Adrenal gland (tissue), 12 donors: ENCODE measurements around the gene DOCK8. TPM values are rescaled to one million over a fixed set of nuclear protein-coding genes. Genes with fewer than 3 reads are reported as not detected.

Experiments
- DNase-seq, 7 donors: peaks; one replicate each; pipeline ENCODE4 v3.0.0-alpha.2; 2019 to 2020
- H3K27ac ChIP-seq, 5 donors: fragments of 200-600 bp; sonication (generic) in 4 of 5; 1 replicate in 3 of 5; 2 replicates in 2 of 5; pipeline versions ENCODE4 v1.5.1 to v1.8.0; 2016 to 2020; ENCODE audit warnings: mild to moderate bottlenecking in 1 of 5
- H3K27me3 ChIP-seq: fragments of 200-600 bp; 2 replicates; pipeline ENCODE4 v1.8.0; 2021
- H3K36me3 ChIP-seq, 2 donors: fragments of 200-600 bp; replicated peaks in 1 of 2; 1 replicate in 1 of 2; 2 replicates in 1 of 2; pipeline versions ENCODE4 v1.5.1 to v1.8.0; 2018 to 2022
- H3K4me1 ChIP-seq, 2 donors: fragments of 200-600 bp; replicated peaks in 1 of 2; 1 replicate in 1 of 2; 2 replicates in 1 of 2; pipeline versions ENCODE4 v1.5.1 to v1.8.0; 2018 to 2021
- H3K4me3 ChIP-seq, 4 donors: fragments of 200-600 bp; sonication (generic) in 3 of 4; one replicate each; pipeline ENCODE4 v1.5.1; 2016 to 2018
- H3K9me3 ChIP-seq, 3 donors: fragments of 200-600 bp; sonication (generic) in 1 of 3; replicated peaks in 1 of 3; 1 replicate in 2 of 3; 2 replicates in 1 of 3; pipeline versions ENCODE4 v1.5.1 to v1.8.0; 2016 to 2021
- CTCF ChIP-seq, 6 experiments: fragments of 450-650 bp in 4 of 6; fragments of 200-600 bp in 2 of 6; sonication (generic) in 1 of 6; IDR thresholded peaks; 1 replicate in 5 of 6; 2 replicates in 1 of 6; pipeline versions ENCODE4 v1.5.1 to v1.8.0; 2016 to 2021; ENCODE audit warnings: antibody characterized with exemption in 6 of 6, mild to moderate bottlenecking in 2 of 6, moderate library complexity in 1 of 6
- POLR2A ChIP-seq, 2 donors: fragments of 450-650 bp; IDR thresholded peaks; one replicate each; pipeline ENCODE4 v1.6.1; 2017; ENCODE audit warnings: antibody characterized with exemption in 2 of 2, mild to moderate bottlenecking in 2 of 2, moderate library complexity in 1 of 2
- WGBS, 4 donors: extraction: QIAGEN DNeasy Blood & Tissue Kit in 2 of 4; methylation state at CpG; one replicate each; pipeline versions ENCODE4 v1.1.5 to v1.1.7; 2013 to 2017; 5-methylcytosine and 5-hydroxymethylcytosine counted together
- intact Hi-C, 2 donors: fragments of 100-400 bp; cut with DNase I; formaldehyde crosslinking; loops; one replicate each; pipeline versions ENCODE4 v1.14.1 to v1.15.0; 2022 to 2023
- polyA plus RNA-seq, 3 donors: library from polyadenylated mRNA; stranded (reverse); fragments of 200-250 nt in 2 of 3; fragments of 350-450 nt in 1 of 3; fragmentation: Illumina TruSeq in 1 of 3; extraction: RNeasy Lipid Tissue Mini Kit (QIAGEN cat#74804) in 1 of 3; gene quantifications; one replicate each; pipeline ENCODE4 v1.2.3, GENCODE V29; 2013 to 2014
- total RNA-seq, 9 donors: library from RNA; depleted of rRNA in 4 of 9; stranded (reverse); fragments of >200 nt in 4 of 9; fragments of 120-200 nt in 1 of 9; fragmentation: NEBNext Ultra II Directional in 1 of 9; extraction: Animal tissue kit (Norgen Biotek cat#: 25700) in 1 of 9; gene quantifications; one replicate each; pipeline versions ENCODE4 v1.1.0 to v1.2.4, GENCODE V29; 2013 to 2023
- donor health status: healthy with polysubstance abuse.
- donor health status: Bipolar disorder and iron deficiency.
- donor health status: DM: yes; HTN: yes; CAD: no.
- donor health status: DM: no; HTN: no; CAD: no.
- donor health status: DM: no; HTN: no; CAD: no.
- donor health status: DM: yes; HTN: yes; CAD: no.

The DOCK8 gene
- total and polyA plus RNA-seq, 12 donors: 8.3 to 134 (median 40.5) TPM

GRCh38 chr9:463455-464171 lies 248.9 kb downstream of the DOCK8 start:
- intact Hi-C loops: no loop called here
- Histone ChIP-seq H3K27me3 (no peaks in the 10 kb centered on the region), H3K27ac (peak overlapping the region in 1 of 5 donors; percentile 33), H3K36me3 (no peaks in the 10 kb centered on the region), H3K4me3 (no peak overlapping the region), H3K4me1 (peaks cover 0 to 5% of the 10 kb centered on the region in 2 donors), H3K9me3 (no peaks in the 10 kb centered on the region)
- WGBS, 4 donors: 79 to 82% (median 82%) methylated on average over 8 of the region's 8 CpGs
- TF ChIP-seq CTCF (IDR thresholded peaks at IDR 0.05) (no peak), POLR2A (IDR thresholded peaks at IDR 0.05) (no peak)
- no peak for DNase-seq

- no peak overlapping the region for H3K27ac ChIP-seq
- H3K36me3 ChIP-seq: no peaks in the 10 kb centered on the region
- no peak overlapping the region for H3K4me3 ChIP-seq
- DNase-seq: no peak
- TF ChIP-seq CTCF (IDR thresholded peaks at IDR 0.05) (no peak), POLR2A (IDR thresholded peaks at IDR 0.05) (no peak)
- H3K4me1 ChIP-seq: peaks cover 5 to 21% of the 10 kb centered on the region in 2 donors
- no peaks in the 10 kb centered on the region for H3K27me3 ChIP-seq
- H3K9me3 ChIP-seq: no peaks in the 10 kb centered on the region
- WGBS, 4 donors: 78 to 88% (median 81%) methylated on average over 1 of the region's 1 CpG
- intact Hi-C loops: no loop called here
These were observed 252.1 kb downstream of the DOCK8 start for GRCh38 chr9:466747-467146.

- Histone ChIP-seq H3K4me3 (peak overlapping the region in 1 of 4 donors; percentile 79), H3K27me3 (no peaks in the 10 kb centered on the region), H3K4me1 (peaks cover 5 to 21% of the 10 kb centered on the region in 2 donors), H3K27ac (peak overlapping the region in 2 of 5 donors; percentile 39 to 85), H3K36me3 (no peaks in the 10 kb centered on the region), H3K9me3 (no peaks in the 10 kb centered on the region)
- peak in 1 of 7 donors; percentile 9 for DNase-seq
- TF ChIP-seq POLR2A (IDR thresholded peaks at IDR 0.05): no peak
- intact Hi-C loops: no loop called here
- WGBS, 4 donors: 16 to 32% (median 18%) methylated on average over 8 of the region's 8 CpGs
These were observed 254.2 kb downstream of the DOCK8 start for GRCh38 chr9:468766-469426.

- Histone ChIP-seq H3K27ac (peak overlapping the region in 4 of 5 donors; percentile 45 to 85 (median 50)), H3K9me3 (no peaks in the 10 kb centered on the region), H3K4me1 (peaks cover 5 to 21% of the 10 kb centered on the region in 2 donors), H3K36me3 (no peaks in the 10 kb centered on the region), H3K27me3 (no peaks in the 10 kb centered on the region), H3K4me3 (peak overlapping the region in 3 of 4 donors; percentile 14 to 79 (median 67))
- DNase-seq: peak; percentile 82 to 92 (median 85)
- 3% methylated on average over 24 to 49 of the region's 49 CpGs for WGBS, 4 donors
- TF ChIP-seq CTCF (IDR thresholded peaks at IDR 0.05) (no peak), POLR2A (IDR thresholded peaks at IDR 0.05) (peak in 1 of 2 donors; percentile 57)
- intact Hi-C loops: no loop called here
These were observed 255.2 kb downstream of the DOCK8 start for GRCh38 chr9:469672-470551.
